GM21515 (cell line): ENCODE measurements around the gene ZNF724.
"Not testable (repeated sequence)": the region's sequence is repeated elsewhere in the genome, so short reads cannot be mapped to it uniquely, and the experiment has no call there.

Source experiments
- ATAC-seq: cut with Tn5 transposase; IDR thresholded peaks from one replicate; pipeline ENCODE4 v1.9.1; 2021; ENCODE audit not compliant: unreplicated experiment

ZNF724 gene

DNA sequence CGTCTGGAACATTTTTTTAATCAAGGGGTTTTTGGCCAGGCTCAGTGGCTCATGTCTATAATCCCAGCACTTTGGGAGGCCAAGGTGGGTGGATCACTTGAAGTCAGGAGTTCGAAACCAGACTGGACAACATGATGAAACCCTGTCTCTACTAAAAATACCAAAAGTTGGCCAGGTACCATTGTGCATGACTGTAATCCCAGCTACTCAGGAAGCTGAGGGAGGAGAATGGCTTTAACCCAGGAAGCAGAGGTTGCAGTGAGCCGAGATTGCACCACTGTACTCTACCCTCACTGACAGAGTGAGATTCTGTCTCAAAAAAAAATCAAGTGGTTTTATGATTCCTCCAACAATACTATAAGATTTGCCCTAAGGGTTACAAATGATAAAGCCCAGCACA lies 3.1 kb upstream of the ZNF724 start:
- ATAC-seq: not testable (repeated sequence)

DNA sequence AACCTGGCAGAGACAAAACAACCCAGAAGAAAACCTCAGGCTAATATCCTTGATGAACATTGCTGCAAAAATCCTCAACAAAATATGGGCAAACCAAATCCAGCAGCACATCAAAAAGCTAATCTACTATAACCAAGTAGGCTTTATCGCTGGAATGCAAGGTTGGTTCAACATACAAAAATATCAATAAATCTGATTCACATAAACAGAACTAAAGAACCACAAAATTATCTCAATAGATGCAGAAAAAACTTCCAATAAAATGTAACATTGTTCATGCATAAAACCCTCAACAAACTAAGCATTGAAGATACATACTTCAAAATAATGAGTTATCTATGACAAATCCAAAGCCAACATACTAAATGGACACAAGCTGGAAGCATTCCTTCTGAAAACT lies 8.8 kb downstream of the ZNF724 start:
- no peak for ATAC-seq

DNA sequence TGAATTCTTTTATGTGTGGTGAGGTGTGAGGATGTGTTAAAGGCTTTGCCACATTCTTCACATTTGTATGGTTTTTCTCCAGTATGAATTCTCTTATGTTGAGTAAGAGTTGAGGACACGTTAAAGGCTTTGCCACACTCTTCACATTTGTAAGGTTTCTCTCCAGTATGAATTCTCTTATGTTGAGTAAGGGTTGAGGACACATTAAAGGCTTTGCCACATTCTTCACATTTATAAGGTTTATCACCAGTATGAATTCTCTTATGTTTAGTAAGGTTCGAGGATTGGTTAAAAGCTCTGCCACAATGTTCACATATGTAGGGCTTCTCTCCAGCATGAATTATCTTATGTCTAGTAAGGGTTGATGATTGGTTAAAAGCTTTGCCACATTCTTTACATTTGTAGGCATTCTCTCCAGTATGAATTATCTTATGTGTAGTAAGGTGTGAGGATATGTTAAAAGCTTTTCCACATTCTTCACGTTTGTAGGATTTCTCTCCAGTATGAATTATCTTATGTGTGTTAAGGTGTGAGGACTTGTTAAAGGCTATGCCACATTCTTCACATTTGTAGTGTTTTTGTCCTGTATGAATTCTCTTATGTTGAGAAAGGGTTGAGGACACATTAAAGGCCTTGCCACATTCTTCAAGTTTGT lies 27.1 kb downstream of the ZNF724 start:
- no peak for ATAC-seq

DNA sequence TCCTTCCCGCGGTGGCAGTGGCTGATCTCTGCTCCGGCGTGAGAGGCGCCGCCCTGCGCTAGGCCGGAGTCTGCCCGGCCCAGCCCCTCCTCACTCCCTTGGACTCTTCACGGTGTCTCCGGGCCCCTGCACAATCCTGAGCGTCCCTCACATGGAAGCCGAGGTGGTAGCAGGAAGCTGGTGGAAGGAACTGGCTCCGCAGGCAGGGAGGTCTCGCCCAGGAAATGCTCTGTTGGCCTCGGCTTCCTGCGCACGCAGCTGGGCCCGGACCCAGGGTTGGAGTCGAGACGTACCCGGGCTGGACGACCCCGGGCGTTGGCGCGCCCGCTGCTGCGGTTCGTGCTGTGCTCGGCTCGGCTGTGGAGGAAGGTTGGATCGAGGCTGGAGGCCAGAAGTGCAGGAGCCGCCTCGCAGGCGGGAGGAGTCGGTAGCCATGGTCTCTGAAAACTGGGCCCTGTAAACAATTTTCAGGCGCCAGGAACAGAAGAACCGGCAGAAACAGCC lies 46.3 kb downstream of the ZNF724 start:
- ATAC-seq: no peak

DNA sequence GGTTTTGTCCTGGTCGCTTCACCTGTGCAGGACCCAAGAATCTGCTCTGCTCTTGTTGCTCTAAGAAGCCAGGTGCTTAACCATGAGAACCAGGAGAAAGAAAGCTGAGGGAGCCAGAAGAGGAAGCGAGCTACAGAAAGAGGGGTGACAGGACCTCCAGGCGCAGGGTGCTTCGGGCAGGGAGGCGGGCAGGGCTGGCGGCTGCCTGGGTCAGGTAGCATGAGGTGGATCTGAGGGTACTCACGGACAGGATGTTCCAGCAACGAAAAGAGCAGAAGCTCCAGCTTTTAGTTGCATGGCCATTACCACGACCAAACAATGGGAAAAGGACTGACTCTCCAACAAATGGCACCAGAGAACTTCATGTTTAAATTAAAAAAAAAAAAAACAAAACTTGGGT lies 59.9 kb downstream of the ZNF724 start:
- ATAC-seq: no peak

DNA sequence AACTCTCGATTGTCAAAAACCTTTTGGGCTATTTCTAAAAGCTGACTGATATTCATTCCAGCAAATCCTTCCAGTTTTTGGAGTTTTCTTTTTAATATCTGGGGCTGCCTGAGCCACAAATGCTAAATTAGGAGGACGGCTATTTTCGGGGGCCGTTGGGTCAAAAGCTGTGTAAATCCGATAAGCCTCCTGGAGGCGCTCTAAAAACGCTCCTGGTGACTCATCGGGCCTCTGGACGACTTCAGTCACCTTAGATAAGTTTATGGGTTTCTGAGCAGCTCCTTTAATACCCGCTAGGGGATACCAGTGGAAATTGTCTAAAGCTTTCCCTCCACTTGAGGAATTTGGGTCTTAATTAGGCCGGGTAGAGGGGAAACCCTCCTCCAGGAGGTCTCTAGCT lies 66.9 kb downstream of the ZNF724 start:
- no peak for ATAC-seq
